ENCODE data around the gene EPYC.

EPYC gene

GRCh38 chr12:91004872-91005271, at the start of gene EPYC:
TSS of gene EPYC (minus strand) at chr12:91004972. CDS start at chr12:91002565, 2,407 bp downstream.
- DNase-seq, result no peak

DNA sequence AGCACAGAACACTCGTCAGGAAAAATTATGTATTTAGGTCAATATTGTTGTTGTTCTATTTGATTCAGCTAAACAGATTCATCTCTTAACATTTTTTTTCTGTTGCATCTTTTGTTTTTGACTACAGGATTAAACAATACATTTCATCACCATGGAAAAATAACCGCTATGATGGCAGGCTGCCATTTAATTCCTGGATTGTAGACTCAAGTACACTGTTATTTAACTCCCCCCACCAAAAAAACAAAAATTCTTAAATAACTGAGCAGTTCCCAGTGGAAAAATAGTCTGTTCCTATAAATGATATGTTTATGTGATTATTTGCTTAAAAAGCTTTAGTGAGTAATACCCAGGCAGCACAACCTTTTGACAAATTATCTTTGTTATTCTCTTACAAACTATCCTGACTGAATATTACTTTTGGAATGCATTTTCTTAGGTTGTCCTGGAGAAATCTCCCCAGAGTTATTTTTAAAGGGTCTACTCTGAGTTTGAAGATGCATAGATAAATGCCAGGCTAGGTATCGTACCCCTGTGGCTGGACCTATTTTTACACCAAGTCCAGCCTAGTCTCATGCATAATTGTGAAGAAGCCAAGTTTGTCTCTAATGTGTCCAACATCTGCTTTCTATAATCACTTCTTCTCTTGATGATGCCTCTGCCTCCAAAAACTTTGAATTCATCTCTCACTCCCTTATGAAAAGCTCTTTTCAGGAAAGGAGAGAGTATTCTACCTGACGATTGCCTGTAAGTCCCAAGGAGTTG, 49.4 kb upstream of the EPYC start:
- peak; percentile 73 for DNase-seq

GRCh38 chr12:91052026-91052425, 47.3 kb upstream of the EPYC start:
- peak; percentile 32 for DNase-seq

DNA sequence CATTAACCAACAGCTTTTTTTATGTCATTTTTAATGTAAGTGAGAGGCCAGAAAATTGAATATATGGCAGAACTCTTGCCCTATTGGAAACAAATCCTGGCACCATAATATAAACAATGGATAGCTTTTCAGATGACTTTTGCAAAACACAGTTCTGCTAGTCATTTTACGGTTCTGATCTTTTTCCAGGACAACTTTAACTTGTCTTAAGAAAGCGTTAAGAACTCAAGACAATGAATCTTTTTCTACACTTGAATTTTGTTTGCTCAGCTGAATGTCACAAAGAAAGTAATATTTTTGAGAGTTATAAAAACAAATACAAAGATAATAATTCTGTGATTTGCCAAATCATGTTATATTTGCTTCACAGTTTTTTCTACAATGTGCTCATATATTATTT, 39.8 kb upstream of the EPYC start:
- DNase-seq, result no peak

DNA sequence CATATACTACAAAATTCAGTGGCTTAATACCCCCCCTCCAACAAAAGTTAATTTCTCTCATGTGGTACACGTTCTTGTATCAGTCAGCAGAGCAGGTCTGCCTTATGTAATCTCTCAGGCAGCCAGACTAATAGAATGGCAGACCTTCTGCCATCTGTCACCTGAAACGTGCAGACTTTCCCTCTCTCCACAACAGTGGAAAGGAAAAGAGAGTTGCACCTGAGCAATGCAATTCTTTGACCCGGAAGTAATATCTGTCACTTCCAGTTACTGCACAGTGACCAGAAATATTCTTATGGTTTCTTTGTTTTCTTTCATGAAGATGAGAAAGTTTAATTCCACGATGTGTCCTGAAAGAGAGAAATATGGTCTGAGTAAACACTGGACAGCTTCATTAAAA, 38.6 kb upstream of the EPYC start:
- no peak for DNase-seq

- DNase-seq, result no peak
Observed at GRCh38 chr12:91040096-91040755, 35.5 kb upstream of the EPYC start.

DNA sequence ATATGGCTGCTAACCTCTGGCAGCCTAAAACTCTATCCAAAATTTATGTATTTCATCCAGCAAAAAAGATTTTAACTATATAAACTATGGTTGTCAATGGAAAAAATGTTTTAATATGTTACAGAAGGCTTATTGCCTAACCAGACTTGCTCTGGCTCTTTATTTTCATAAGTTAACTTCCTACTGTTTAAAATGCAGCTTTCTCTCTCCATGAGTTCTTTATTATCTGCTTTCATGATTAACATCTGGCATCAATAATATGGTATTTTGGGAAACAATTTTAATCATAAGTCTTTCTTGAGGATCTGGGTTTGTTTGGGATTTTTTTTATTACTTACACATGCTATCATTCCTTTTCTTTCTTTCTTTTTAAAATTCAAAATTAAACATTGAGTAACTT, 32.5 kb upstream of the EPYC start:
- DNase-seq, result no peak

GRCh38 chr12:91033251-91033650, 28.5 kb upstream of the EPYC start:
- DNase-seq, result no peak

GRCh38 chr12:91023326-91024004, 18.7 kb upstream of the EPYC start:
- no peak for DNase-seq

GRCh38 chr12:91021076-91021475, 16.3 kb upstream of the EPYC start:
- no peak for DNase-seq

GRCh38 chr12:91019455-91019854, 14.7 kb upstream of the EPYC start:
- no peak for DNase-seq

GRCh38 chr12:91017511-91018263, 12.9 kb upstream of the EPYC start:
- DNase-seq, result no peak

- no peak for DNase-seq
Observed at GRCh38 chr12:91017043-91017442, 12.3 kb upstream of the EPYC start.

GRCh38 chr12:91009319-91009950, 4.7 kb upstream of the EPYC start:
- no peak for DNase-seq

DNA sequence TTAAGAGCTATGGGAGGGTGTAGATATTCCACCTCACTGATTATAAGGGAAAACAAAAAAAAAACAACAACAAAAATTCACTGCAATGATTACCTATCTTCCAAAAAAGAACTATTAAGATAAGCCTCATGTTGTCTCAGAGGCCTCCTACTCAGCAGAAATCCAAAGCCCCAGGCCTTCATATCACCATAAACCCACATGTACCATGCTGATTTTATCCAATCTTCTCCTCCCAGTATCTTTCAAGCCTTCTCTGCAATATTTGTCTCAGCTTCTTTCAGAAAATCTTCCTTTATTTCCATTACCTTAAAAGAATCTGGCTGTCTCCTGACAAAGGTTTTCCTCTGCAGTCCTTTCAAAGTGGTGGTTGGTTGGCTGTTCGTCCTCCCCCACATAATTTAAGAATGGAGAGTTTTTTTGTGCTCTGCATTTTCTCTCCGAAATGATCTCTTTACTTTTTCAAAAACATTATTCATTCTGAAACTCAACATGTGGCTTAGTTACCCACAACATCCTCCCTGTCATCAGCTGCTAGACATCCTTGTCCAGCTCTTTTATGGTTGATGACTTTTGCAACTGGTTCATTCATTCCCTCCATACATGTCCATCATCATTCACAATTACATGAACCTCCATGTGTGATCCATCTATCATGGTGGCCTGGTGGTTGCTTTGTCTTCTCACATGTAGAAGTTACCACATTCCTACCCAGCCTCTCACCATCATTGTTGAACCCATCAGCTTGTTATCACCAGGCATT, 2.9 kb upstream of the EPYC start:
- DNase-seq, result no peak

DNA sequence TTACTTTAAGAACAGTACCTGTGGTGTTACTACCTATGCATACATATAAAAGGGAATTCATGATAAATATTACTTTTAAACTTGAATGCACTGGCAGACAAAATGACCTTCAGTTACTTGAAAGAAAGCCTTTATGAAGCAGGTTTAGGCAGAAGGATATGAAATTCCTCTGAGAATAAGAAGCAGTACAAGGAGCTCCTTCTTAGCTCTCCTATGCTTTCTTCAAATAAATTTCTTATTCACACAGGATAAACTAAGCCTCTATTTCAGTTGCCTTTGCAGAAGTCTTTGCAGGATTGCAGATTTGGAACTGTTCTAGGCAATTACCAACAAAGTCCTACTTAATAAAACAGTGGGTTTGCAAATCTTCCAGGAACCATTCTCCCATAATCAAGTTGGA, 1.0 kb downstream of the EPYC start:
- DNase-seq, result no peak

DNA sequence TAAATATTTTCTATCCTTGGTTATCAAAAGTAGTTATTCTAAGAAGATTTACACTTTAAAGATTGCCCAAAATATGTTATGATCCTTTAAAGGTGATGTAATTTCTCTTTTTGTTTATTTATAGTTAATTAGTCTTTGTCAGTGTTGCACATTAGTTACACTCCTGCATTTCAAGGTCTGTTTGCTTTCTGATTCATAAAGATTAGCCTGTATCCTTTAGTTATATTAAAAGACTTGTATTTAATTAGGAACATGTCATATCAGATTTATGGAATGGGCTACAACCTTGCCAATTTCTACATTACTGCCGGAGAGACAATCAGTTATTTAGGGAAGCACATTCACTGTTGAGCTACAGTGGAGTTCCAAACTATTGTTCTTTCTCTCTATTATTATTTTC, 3.5 kb downstream of the EPYC start:
- DNase-seq, result no peak

DNA sequence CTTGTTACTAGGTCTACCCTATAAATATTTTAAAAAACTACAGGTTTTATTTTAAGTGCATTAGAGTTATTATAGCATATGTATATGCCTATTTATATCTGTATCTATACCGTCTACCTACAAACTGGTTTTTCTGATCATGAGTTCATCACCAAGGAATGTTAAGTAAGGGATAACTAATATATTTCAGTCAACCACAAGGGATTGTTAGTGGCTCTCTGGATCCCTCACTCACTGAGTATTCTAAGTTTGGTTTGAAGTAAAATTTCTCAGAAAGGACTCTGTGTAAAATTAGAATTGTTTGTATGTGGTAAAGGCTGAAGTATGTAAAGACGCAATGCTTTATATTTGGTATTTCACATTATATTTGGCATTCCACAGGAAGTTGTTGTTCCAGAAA, 4.8 kb downstream of the EPYC start:
- DNase-seq, result no peak

GRCh38 chr12:90999527-90999926, 5.2 kb downstream of the EPYC start:
- DNase-seq, result no peak

DNA sequence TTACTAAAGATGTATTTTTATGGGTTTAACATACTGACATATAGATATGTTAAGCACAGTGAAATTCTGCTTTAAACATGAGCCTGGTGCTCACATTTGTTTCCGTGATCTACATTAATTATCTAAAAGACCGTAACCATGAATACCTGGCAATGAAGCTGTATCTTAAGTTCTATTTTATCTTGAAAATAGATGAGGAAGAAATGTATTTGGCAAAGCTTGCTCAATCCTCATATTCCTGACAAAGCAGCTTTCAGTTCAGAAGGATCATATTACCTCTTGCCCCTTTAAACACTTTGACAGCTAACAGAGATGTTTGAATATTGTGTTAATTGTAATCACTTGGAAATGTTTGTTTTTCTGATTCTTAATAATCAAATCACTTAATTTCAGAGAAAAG, 9.8 kb downstream of the EPYC start:
- no peak for DNase-seq

DNA sequence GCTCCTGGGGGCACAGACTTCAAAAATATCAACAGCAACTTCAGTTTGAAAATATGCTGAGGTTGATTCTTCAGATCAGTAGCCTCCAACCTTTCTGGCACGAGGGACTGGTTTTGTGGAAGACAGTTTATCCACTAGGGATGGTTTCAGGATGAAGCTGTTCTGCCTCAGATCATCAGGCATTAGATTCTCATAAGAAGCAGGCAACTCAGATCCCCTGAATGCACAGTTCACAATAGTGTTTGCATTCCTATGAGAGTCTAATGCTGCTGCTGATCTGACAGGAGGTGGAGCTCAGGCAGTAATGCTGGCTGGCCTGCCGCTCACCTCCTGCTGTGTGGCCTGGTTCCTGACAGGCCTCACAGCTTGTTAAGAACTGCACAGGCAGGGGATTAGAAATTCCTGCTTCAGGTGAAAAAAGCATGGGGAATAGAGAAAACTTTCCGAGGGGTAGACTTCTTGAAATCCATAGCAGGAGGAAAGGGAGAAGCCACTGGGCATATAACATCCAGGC, 12.8 kb downstream of the EPYC start:
- DNase-seq, result no peak

- DNase-seq, result no peak
Observed at GRCh38 chr12:90990611-90991010, 14.2 kb downstream of the EPYC start.

Data from left hindlimb (tissue), 1 donor.